A673 (cell line): Measurements from ENCODE around the gene DEAF1. TPM values are rescaled to one million over a fixed set of nuclear protein-coding genes. Genes with fewer than 3 reads are reported as not detected.

Source experiments
- BruUV-seq: library from RNA; stranded (reverse); fragments of 400-500 nt; replicated peaks from 2 replicates; lab custom pipeline; 2021; lab: Mats Ljungman, UMichigan
- CTCF ChIA-PET: fragments of 300-600 bp; sonication (Branson Sonifier 250); formaldehyde crosslinking; loops from one replicate; lab custom pipeline; 2022; ENCODE audit warnings: antibody characterized with exemption; lab: Charles Lee
- POLR2A ChIA-PET: fragments of 300-600 bp; sonication (Branson Sonifier 250); formaldehyde crosslinking; loops from one replicate; lab custom pipeline; 2022; ENCODE audit warnings: antibody characterized with exemption; ENCODE audit not compliant: low non-redundant PET; lab: Charles Lee
- DNase-seq: peaks from one replicate; pipeline ENCODE4 v3.0.0-alpha.2; 2015; ENCODE audit warnings: low spot score
- H3K27ac ChIP-seq: fragments of 200-600 bp; sonication (generic); 2 replicates; pipeline ENCODE4 v1.5.1; 2016; ENCODE audit warnings: mixed run types, low read depth, mild to moderate bottlenecking, mixed read lengths, antibody characterized with exemption, low read length; ENCODE audit not compliant: poor library complexity, severe bottlenecking
- H3K27me3 ChIP-seq: fragments of 200-600 bp; sonication (generic); replicated peaks from 2 replicates; pipeline ENCODE4 v1.6.1; 2017; ENCODE audit warnings: mixed run types, low read depth, mild to moderate bottlenecking, mixed read lengths, antibody characterized with exemption, low read length; ENCODE audit not compliant: insufficient read depth, poor library complexity
- H3K36me3 ChIP-seq: fragments of 200-600 bp; sonication (generic); 2 replicates; pipeline ENCODE4 v1.6.1; 2016; ENCODE audit warnings: mixed run types, mild to moderate bottlenecking, mixed read lengths, antibody characterized with exemption, low read length; ENCODE audit not compliant: insufficient read depth, poor library complexity, severe bottlenecking
- H3K4me1 ChIP-seq: fragments of 200-600 bp; sonication (generic); 2 replicates; pipeline ENCODE4 v1.6.1; 2017; ENCODE audit warnings: mixed run types, mild to moderate bottlenecking, mixed read lengths, antibody characterized with exemption, low read length; ENCODE audit not compliant: insufficient read depth, poor library complexity, severe bottlenecking
- H3K4me3 ChIP-seq: fragments of 200-600 bp; sonication (generic); 2 replicates; pipeline ENCODE4 v1.5.1; 2016; ENCODE audit warnings: low read depth, mixed run types, mild to moderate bottlenecking, mixed read lengths, low read length; ENCODE audit not compliant: poor library complexity, severe bottlenecking
- H3K9me3 ChIP-seq: fragments of 200-600 bp; sonication (generic); 2 replicates; pipeline ENCODE4 v1.6.1; 2016; ENCODE audit warnings: mixed run types, low read depth, mild to moderate bottlenecking, mixed read lengths, antibody characterized with exemption, low read length; ENCODE audit not compliant: poor library complexity, severe bottlenecking
- EZH2 ChIP-seq: fragments of 200-600 bp; sonication (generic); IDR thresholded peaks from 2 replicates; pipeline ENCODE4 v1.6.1; 2017; ENCODE audit warnings: borderline replicate concordance, low read depth, mild to moderate bottlenecking, mixed read lengths, antibody characterized with exemption, low read length; ENCODE audit not compliant: poor library complexity, severe bottlenecking
- intact Hi-C: fragments of 100-400 bp; cut with micrococcal nuclease; formaldehyde crosslinking; loops from one replicate; pipeline ENCODE4 v1.10.0; 2022; ENCODE audit not compliant: unreplicated experiment
- total RNA-seq: library from RNA; stranded (reverse); gene quantifications from 2 replicates; pipeline ENCODE4 v1.2.3, GENCODE V29; 2021
- TF ChIP-seq, protein P1 (sequence below): fragments of 300-800, 200-600 bp; sonication (generic); conservative IDR thresholded peaks from 2 replicates; pipeline ENCODE4 v1.5.1; 2017; ENCODE audit warnings: low read depth, mild to moderate bottlenecking, antibody characterized with exemption, low read length, moderate library complexity, mixed read lengths

Gene DEAF1
- total RNA-seq, 1 experiment from 2014 or later, result 56.7 TPM

DNA sequence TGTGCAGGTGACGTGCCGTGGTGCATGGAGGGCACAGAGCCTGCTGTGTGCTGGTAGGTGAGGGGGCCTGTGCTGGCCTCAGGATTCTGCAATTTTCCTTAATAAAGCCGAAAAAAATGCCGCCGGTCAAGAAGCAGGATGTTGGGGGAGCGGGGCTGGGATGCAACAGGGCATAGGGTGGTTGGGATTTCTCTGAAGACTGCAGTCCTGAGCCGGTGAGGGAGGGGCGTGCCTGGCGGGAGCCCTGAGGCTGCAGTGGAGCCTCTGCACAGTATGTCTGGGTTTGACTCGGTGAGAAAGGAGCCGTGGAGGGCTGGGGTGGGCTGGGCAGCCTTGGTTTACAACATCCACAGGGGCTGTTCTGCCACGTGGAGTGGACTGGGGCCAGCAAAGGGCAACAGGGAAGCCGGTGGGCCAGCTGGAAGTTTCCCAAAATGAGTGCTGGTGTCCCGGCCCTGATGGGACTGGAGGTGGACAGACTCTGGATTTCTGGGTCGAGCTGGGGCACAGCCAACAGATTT is 71.6 kb downstream of the DEAF1 start:
- H3K36me3 ChIP-seq, result no peaks in the 10 kb centered on the region
- CTCF ChIA-PET, result no interaction called here
- POLR2A ChIA-PET, result no interaction called here
- TF ChIP-seq EZH2, result no peak
- TF ChIP-seq, protein P1, sequence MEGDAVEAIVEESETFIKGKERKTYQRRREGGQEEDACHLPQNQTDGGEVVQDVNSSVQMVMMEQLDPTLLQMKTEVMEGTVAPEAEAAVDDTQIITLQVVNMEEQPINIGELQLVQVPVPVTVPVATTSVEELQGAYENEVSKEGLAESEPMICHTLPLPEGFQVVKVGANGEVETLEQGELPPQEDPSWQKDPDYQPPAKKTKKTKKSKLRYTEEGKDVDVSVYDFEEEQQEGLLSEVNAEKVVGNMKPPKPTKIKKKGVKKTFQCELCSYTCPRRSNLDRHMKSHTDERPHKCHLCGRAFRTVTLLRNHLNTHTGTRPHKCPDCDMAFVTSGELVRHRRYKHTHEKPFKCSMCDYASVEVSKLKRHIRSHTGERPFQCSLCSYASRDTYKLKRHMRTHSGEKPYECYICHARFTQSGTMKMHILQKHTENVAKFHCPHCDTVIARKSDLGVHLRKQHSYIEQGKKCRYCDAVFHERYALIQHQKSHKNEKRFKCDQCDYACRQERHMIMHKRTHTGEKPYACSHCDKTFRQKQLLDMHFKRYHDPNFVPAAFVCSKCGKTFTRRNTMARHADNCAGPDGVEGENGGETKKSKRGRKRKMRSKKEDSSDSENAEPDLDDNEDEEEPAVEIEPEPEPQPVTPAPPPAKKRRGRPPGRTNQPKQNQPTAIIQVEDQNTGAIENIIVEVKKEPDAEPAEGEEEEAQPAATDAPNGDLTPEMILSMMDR, result no peak
- no peaks in the 10 kb centered on the region for H3K27me3 ChIP-seq
- DNase-seq, result no peak
- no peak overlapping the region for H3K4me3 ChIP-seq
- H3K4me1 ChIP-seq, result peaks cover 3% of the 10 kb centered on the region
- no TSS peak for BruUV-seq
- H3K27ac ChIP-seq, result no peak overlapping the region
- H3K9me3 ChIP-seq, result no peaks in the 10 kb centered on the region
- intact Hi-C loops, result no loop called here

DNA sequence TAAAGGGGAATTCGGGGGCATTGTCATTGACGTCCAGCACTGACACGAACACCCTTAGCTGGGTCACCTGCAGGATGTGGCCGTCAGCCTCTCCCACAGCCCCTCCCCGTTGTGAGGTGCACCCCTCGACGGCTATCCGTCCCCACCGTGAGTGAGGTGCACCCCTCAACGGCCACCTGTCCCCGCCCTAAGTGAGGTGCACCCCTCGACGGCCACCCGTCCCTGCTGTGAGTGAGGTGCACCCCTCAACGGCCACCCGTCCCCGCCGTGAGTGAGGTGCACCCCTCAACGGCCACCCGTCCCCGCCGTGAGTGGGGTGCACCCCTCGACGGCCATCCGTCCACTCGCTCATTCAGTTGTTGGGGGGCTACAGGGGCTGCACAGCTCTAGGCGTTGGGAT is 73.2 kb downstream of the DEAF1 start:
- TF ChIP-seq EZH2, result no peak
- TF ChIP-seq, protein P1, result no peak
- intact Hi-C loops, result no loop called here
- Histone ChIP-seq H3K4me3 (no peak overlapping the region), H3K4me1 (no peaks in the 10 kb centered on the region), H3K27me3 (no peaks in the 10 kb centered on the region), H3K9me3 (no peaks in the 10 kb centered on the region), H3K27ac (no peak overlapping the region), H3K36me3 (no peaks in the 10 kb centered on the region)
- BruUV-seq, result no TSS peak
- CTCF ChIA-PET, result no interaction called here
- POLR2A ChIA-PET, result no interaction called here
- DNase-seq, result no peak

DNA sequence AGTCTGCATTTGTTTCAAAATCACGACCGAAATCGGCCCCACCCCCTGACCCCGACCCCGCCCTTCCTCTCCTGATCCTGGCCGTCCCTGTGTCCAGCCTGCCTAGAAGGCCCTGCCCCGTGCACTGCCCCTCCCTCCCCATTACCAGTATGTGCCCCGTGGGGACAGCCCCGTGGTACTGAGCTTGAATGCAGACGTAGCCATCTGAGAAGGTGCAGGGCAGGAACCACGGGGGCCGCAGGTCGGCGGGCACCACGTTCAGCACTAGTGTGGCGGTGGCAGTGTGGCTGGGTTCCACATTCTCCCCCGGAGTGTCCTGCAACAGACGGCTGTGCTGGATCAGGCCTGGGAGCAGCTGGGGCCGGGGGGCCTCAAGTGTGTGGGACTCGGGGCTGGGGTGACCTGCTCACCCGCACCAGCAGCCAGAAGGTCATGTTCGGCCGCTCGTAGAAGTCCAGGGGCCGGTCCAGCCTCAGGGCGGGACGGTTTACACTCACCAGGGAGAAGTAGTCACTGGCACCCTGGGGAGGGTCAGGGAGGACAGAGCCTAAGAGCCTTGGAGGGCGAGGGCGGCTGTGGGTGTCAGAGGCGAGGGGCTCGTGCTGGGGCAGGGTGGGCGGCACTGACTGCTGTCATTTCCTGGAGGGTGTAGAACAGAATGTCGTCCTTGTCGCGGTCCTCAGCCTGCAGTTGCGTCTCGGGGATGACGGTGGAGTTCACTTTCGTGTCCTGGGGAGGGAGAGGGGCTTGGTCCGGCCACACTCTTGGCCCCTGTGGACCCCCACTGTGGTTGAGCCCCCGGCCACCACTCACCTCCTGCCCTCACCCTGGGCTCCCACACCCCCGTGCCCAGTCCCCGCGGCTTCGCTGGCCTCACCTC is 73.8 kb downstream of the DEAF1 start:
- intact Hi-C loops, result no loop called here
- ChIA-PET POLR2A (no interaction called here), CTCF (no interaction called here)
- H3K4me3 ChIP-seq, result no peak overlapping the region
- TF ChIP-seq EZH2, result no peak
- TF ChIP-seq, protein P1, result no peak
- no peak for DNase-seq
- H3K36me3 ChIP-seq, result no peaks in the 10 kb centered on the region
- BruUV-seq, result no TSS peak
- no peaks in the 10 kb centered on the region for H3K4me1 ChIP-seq
- H3K27me3 ChIP-seq, result no peaks in the 10 kb centered on the region
- no peak overlapping the region for H3K27ac ChIP-seq
- no peaks in the 10 kb centered on the region for H3K9me3 ChIP-seq
